Stimulated activated CD8-positive, alpha-beta memory T cell treated with anti-CD3 and anti-CD28 coated beads, Interleukin-4, amount 100 ng/mL, for 4 hours (primary cell): ENCODE results near the gene RBM20.
"Not testable (repeated sequence)": the region's sequence is repeated elsewhere in the genome, so short reads cannot be mapped to it uniquely, and the experiment has no call there.

Source experiments
- DNase-seq, 2 donors: peaks; one replicate each; pipeline ENCODE4 v3.0.0-alpha.2; 2020; ENCODE audit warnings: low read depth in 2 of 2, low spot score in 1 of 2

The RBM20 gene

DNA sequence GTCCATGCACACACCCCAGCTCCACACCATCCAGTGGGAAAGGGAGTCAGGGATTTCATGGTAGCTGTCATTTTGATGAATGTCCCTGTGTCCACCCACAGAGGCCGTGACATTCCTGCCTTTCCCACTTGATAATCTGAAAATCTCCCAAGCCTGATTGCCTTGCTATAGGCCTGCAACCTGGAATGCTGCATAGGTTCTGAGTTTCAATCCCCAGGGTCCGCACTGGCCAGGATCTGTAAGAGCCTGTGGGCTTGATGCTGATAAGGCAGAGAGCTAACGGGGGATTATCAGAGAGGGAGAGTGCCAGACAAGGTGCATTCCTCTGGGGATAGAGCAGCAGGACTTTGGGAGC lies 57.5 kb downstream of the RBM20 start:
- DNase-seq, result no peak

DNA sequence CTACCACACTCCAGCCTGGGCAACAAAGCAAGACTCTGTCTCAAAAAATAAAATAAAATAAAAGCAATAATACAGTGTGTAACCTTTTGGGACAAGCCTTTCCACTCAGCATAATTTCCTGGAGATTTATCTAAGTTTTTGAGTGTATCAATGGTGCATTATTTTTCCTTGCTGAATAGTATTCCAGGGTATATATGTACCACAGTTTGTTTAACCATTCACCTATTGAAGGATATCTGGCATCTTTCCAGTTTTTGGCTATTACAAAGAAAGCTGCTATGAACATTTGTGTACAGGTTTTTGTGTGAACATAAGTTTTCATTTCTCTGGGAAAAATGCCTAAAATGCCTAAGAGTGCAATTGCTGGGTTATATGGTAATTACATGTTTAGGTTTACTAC lies 59.9 kb downstream of the RBM20 start:
- no peak for DNase-seq

- DNase-seq, result no peak
Measured at GRCh38 chr10:110704906-110705476, 60.9 kb downstream of the RBM20 start.

DNA sequence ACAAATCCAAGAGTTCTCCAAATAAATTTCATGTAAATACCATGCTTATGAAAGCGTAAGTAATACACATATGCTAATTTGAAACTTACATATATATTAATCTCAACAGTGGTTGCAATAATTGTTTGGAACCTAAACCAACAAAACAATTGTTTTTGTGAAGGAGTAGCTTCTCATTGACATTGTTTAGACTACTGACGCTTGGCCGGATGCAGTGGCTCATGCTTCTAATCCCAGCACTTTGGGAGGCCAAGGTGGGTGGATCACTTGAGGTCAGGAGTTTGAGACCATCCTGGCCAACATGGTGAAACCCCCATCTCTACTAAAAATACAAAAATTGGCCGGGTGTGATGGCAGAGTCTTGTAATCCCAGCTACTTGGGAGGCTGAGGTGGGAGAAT lies 61.5 kb downstream of the RBM20 start:
- DNase-seq, result not testable (repeated sequence)

DNA sequence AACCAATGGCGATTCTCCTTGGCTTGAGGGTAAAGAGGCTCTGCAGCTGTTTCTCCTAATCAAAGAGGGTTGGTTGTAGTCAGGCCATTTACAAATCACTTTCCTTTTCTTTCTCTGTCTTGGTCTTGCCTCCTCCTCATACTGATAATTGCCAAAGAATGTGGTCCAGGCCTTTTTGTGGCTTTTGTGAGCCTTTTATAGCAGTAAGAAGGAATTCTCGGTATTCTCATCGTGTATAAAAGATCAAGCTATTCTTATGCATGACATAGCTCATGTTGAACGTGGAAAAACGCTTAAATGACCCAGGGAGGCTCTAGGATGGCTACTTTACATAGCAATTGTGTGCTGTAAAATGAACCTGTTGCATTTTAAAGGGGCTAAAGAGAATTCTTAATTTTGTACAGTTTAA lies 62.6 kb downstream of the RBM20 start:
- DNase-seq, result no peak

GRCh38 chr10:110708776-110709443 lies 64.8 kb downstream of the RBM20 start:
- DNase-seq, result no peak

DNA sequence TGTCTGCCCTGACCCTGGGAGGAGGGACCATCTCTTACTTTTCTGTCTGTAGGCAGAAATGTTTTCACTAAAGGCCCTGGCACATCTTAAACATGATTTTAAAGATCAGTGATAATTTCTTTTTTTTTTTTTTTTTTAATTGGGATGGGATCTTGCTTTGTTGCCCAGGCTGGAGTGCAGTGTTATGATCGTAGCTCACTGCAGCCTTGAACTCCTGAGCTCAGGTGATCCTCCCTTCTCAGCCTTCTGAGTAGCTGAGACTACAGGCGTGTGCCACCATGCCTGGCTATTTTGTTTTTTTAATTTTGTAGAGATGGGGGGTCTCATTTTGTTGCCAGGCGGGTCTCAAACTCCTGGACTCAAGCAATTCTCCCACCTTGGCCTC lies 65.3 kb downstream of the RBM20 start:
- no peak for DNase-seq

DNA sequence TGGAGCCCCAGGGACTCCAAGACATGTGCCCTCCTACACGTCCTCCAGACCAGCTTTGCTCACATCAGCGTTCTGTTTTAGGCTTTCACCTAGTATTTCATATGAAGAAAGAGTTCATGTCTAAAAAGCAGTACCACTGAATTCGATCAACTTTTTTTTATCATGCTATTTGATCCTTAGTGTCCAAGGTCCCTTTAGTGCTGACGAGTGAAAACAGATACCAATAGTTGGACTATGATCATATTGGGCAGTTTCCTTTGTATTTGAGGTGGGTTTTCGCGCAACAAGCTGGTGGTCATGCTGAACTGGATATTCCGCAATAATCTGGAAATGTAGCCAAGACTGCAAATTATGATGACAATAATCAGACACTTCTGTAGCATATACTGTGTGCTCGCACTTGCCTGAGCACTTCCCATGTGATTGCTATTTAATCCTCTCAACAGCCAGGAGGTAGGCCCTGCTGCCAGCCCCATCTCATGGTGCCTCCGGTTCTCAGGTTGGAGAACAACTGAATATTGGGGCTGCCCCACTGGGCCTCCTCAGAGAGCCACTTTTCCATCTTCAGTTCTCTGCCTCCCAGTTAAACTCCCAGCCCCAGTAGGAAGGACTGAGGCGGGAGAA lies 65.9 kb downstream of the RBM20 start:
- DNase-seq, result no peak

GRCh38 chr10:110710621-110711020 lies 66.5 kb downstream of the RBM20 start:
- no peak for DNase-seq

DNA sequence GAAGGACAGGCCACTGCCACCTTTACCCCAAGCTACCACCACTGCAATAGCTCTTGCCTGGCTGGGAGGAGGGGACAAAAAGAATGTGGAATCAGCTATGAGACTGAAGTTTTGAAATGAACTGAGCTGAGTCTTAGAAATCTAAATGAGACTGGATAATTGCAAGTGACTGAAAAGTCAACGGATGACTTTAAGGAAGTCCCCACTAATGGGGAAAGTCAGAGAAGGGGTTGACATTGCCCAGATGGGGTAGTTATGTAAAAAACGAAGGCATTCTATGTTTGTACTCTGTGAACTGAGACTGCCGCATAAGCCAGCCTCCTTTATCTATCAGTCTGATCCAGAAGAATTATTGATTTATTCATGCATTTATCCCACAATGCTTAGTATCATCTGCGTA lies 67.2 kb downstream of the RBM20 start:
- DNase-seq, result no peak

- no peak for DNase-seq
Measured at GRCh38 chr10:110714356-110714755, 70.2 kb downstream of the RBM20 start.

DNA sequence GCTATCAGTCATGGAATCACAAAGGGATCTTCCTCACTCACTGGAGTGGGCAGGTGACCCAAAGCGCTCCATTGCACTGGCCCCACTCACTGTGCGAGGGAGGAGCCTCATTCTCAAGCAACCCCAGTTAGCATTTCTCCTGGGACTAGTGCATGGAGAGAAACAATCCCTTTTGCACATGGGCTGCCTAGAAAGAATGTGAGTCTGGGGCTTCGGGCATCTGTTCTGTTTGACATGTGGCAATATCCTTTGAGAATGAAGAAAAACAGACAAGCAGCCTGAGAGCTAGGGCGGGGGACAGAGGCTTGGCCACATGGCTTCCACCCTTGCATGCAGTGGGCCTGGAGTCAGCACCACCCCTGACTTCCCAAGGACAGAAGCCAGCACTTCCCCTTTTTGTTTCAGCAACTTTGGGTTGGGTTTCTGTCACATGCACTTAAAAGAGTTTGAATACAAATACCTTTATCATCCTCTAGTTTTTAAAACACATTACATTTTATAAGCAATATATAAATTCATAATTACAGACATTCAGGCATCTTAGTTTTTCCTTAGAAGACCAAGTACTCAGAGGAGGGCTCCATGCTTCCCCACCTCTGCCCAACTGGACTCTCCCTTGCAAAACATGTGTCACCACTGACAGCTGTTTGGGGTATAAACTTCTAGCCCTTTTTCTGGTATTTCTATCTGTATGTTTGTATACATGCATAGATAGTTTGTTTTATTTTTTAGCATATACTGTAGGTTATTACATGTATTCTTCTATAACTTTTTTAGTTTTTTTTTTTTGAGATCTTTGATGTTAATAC lies 73.8 kb downstream of the RBM20 start:
- no peak for DNase-seq

DNA sequence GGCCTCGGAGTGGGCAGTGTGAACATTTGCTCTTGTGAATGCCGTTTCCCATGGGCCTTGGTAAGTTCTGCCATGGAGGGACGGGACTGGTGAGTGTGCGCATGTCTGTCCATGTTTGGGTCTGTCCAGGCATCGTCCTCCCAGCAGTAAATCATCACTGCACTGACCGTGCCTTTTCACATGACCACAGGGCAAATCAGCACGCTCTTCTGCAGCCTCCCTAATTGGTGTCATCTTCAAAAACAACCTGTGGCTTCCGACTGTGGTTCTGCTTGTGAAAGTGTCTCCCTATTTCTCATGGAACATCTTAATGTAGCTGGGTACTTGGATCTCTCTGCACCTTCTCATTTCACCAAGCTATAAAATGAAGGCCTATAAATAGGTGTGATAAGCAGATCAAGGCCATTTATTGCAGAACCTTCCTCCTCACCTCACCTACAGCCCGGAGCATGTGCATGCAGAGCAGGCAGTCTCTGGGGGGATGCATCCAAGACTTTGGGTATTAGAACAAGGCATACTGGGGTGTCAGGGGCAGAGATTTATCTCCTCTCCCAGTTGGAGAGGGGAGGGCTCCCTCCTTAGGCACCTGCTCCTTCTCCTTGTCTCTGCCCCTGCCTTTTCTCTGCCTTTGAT lies 77.4 kb downstream of the RBM20 start:
- DNase-seq, result no peak

DNA sequence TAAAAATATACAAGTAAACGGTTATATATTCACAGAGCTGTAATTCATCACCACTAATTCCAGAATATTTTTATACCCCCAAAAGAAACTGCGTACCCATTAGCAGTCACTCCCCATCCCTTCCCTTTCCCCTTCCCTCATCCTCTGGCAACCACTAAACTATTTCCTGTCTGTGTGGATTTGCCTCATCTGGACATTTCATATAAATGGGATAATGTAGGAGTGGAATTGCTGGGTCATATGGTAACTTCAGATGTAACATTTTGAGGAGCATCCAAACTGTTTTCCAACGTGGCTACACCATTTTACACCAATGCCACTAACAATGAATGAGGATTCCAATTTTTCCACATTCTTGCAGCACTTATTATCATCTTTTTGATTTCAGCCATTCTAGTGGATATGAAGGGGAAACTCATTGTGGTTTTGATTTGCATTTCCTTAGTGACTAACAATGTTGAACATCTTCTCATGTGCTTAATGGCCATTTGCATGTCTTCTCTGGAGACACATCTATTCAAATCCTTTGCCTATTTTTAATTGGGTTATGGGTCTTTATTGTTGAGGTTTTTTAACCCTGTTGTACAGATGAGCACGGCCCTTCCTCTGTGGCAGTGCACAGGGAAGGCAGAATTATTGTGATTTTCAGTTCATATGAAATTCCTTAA lies 79.2 kb downstream of the RBM20 start:
- no peak for DNase-seq

- DNase-seq, result no peak
Measured at GRCh38 chr10:110724116-110724921, 80.2 kb downstream of the RBM20 start.

DNA sequence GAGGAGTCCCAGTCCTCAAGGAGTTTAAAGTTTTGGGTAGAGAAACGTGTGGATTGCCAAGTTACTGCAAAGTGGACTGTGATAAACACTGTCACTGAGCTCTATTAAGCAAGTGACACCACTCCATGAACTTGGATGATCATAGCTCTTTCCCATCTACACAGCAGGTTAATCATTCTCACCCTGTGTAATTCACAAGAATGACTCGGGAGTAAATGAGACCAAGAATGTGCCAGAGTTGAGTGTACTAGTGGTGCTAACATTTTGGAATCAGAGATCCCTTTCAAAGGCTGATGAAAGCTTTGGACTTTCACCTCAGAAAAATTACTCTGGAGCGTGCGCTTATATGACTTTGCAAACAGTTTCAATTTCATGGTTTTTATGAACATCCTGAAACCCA lies 80.8 kb downstream of the RBM20 start:
- no peak for DNase-seq

DNA sequence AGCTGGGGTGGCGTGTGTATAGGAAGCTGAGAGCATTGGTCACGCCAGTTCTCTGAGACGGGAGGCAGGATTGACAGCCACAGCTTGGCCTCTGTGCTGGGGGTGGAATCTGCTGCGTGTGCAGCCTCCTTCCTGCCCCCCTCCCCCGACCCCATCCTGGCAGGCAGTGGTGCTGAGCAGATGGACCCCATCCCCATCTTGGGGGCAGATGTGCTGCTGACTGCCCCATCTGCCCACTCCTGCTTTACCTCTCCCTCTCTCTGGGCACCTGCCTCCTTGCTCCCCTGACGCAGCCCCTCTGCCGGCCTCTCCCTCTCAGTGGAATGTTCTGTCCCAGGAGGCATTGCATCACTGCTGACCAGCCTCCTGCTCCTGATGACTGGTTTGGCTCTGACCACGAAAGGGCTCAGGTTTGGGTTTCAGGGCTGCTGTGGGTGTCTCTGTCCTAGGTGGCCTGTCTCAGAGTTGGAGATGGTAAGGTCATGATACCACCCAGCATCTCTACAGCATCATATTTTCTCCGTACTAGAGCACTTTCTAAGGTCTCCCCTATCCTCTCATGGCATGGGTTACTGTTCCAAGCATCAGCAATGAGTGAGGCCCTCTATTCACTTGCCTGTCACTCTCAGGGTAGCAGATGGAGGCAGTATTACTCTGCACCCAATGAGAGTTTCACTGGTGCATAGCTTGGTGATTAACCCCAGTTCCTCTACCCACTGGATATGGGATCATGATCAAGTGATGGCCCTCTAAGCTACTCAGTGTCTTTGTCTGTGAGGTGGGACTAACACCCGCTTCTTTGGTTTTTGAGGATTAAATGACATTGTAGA lies 81.9 kb downstream of the RBM20 start:
- DNase-seq, result no peak

GRCh38 chr10:110727785-110728184 lies 83.6 kb downstream of the RBM20 start:
- DNase-seq, result not testable (repeated sequence)

- no peak for DNase-seq
Measured at GRCh38 chr10:110730345-110731050, 86.4 kb downstream of the RBM20 start.
